Panc1 (cell line): ENCODE measurements around the gene DALRD3. TPM values are rescaled to one million over a fixed set of nuclear protein-coding genes. Genes with fewer than 3 reads are reported as not detected.

Experiments
- ATAC-seq: fragments of 200-7000 bp; cut with Tn5 transposase; 2 replicates; pipeline ENCODE4 v1.9.1; 2020; ENCODE audit warnings: mild to moderate bottlenecking, moderate library complexity
- BruUV-seq: library from RNA; stranded (reverse); fragments of 400-500 nt; replicated peaks from 2 replicates; lab custom pipeline; 2021; lab: Mats Ljungman, UMichigan
- CTCF ChIA-PET: fragments of 300-600 bp; sonication (Branson Sonifier 250); formaldehyde crosslinking; loops from one replicate; lab custom pipeline; 2022; ENCODE audit warnings: antibody characterized with exemption; lab: Charles Lee
- POLR2A ChIA-PET: fragments of 300-600 bp; sonication (Branson Sonifier 250); formaldehyde crosslinking; loops from one replicate; lab custom pipeline; 2022; ENCODE audit warnings: antibody characterized with exemption; lab: Charles Lee
- DNase-seq: peaks from one replicate; pipeline ENCODE4 v3.0.0-alpha.2; 2010; ENCODE audit warnings: low read depth, low spot score
- H3K27ac ChIP-seq: 2 replicates; pipeline ENCODE4 v1.5.1; 2011; ENCODE audit warnings: mild to moderate bottlenecking, low read length, inconsistent platforms
- H3K27me3 ChIP-seq: fragments of 200-500 bp; sonication (Bioruptor generic); 2 replicates; pipeline ENCODE4 v1.6.0; 2014; ENCODE audit warnings: low read length, inconsistent platforms; ENCODE audit not compliant: control insufficient read depth, insufficient read depth
- H3K36me3 ChIP-seq: fragments of 200-500 bp; sonication (Bioruptor generic); 2 replicates; pipeline ENCODE4 v1.5.1; 2014; ENCODE audit warnings: inconsistent platforms, mild to moderate bottlenecking, low read length, moderate library complexity; ENCODE audit not compliant: control insufficient read depth, insufficient read depth
- H3K4me1 ChIP-seq: 2 replicates; pipeline ENCODE4 v1.5.1; 2011; ENCODE audit warnings: inconsistent platforms, mild to moderate bottlenecking, low read length, moderate library complexity; ENCODE audit not compliant: control insufficient read depth, insufficient read depth
- H3K4me3 ChIP-seq, 2 experiments: 2 replicates each; pipeline ENCODE4 v1.5.1; 2011 to 2012; ENCODE audit warnings: low read depth in 2 of 2, low read length in 2 of 2, mild to moderate bottlenecking in 2 of 2, inconsistent platforms in 1 of 2, moderate library complexity in 1 of 2
- H3K9me3 ChIP-seq: fragments of 200-500 bp; sonication (Bioruptor generic); 2 replicates; pipeline ENCODE4 v1.5.1; 2014; ENCODE audit warnings: low read depth, mild to moderate bottlenecking, inconsistent platforms, low read length, moderate library complexity; ENCODE audit not compliant: control insufficient read depth, insufficient read depth
- CTCF ChIP-seq: fragments of 450-650 bp; IDR thresholded peaks from 2 replicates; pipeline ENCODE4 v1.5.1; 2017; ENCODE audit warnings: mild to moderate bottlenecking
- POLR2AphosphoS5 ChIP-seq: IDR thresholded peaks from 2 replicates; pipeline ENCODE4 v1.6.1; 2012; ENCODE audit warnings: mild to moderate bottlenecking, low read depth, low read length, moderate library complexity
- REST ChIP-seq, 2 experiments: IDR thresholded peaks; 2 replicates each; pipeline ENCODE4 v1.6.1; 2011 to 2012; ENCODE audit warnings: low read depth in 2 of 2, control low read depth in 1 of 2, low read length in 1 of 2, mild to moderate bottlenecking in 1 of 2, moderate library complexity in 1 of 2; ENCODE audit not compliant: insufficient read depth in 1 of 2
- SIN3A ChIP-seq: IDR thresholded peaks from 2 replicates; pipeline ENCODE4 v1.6.1; 2012; ENCODE audit warnings: low read depth, mild to moderate bottlenecking, low read length, moderate library complexity, borderline replicate concordance; ENCODE audit not compliant: insufficient read depth
- TCF7L2 ChIP-seq: IDR thresholded peaks from 2 replicates; pipeline ENCODE4 v1.6.1; 2011; ENCODE audit warnings: mild to moderate bottlenecking, low read depth, low read length, inconsistent platforms
- in situ Hi-C: cut with HindIII; loops from 2 replicates; pipeline ENCODE4 v1.10.0; 2016; ENCODE audit warnings: low sequenced_read_pairs, low pct_unique_long_range_greater_than_20kb
- intact Hi-C: fragments of 100-400 bp; cut with micrococcal nuclease; formaldehyde crosslinking; loops from one replicate; pipeline ENCODE4 v1.10.0; 2022; ENCODE audit not compliant: unreplicated experiment
- total RNA-seq: library from RNA; stranded (reverse); gene quantifications from one replicate; pipeline ENCODE4 v1.2.1, GENCODE V29; 2021; ENCODE audit not compliant: unreplicated experiment

Gene DALRD3
- total RNA-seq, 1 experiment from 2014 or later = 22.5 TPM

- in situ Hi-C loops (no loop called here), intact Hi-C loops (no loop called here)
- no peak overlapping the region; the same call in 1 of the 2 replicates for H3K27ac ChIP-seq
- TF ChIP-seq CTCF = no peak
- TF ChIP-seq SIN3A = no peak
- TF ChIP-seq REST (IDR thresholded peaks at IDR 0.05; ENCODE audit: insufficient read depth in 1 of 2, low read depth in 2 of 2, low read length in 1 of 2) = no peak
- TF ChIP-seq TCF7L2 = no peak
- no peaks in the 10 kb centered on the region for H3K9me3 ChIP-seq
- ATAC-seq (no peak), DNase-seq (no peak)
- ChIA-PET POLR2A (no interaction called here), CTCF (no interaction called here)
- H3K27me3 ChIP-seq = no peaks in the 10 kb centered on the region
- no peak overlapping the region for H3K4me3 ChIP-seq
- H3K4me1 ChIP-seq = peaks cover 13% of the 10 kb centered on the region
- no TSS peak for BruUV-seq
- no peaks in the 10 kb centered on the region for H3K36me3 ChIP-seq
These were observed 13.1 kb downstream of the DALRD3 start for GRCh38 chr3:49005303-49005680.

GRCh38 chr3:49004352-49005302 lies 13.8 kb downstream of the DALRD3 start:
- ChIA-PET POLR2A (no interaction called here), CTCF (no interaction called here)
- Histone ChIP-seq H3K9me3 (no peaks in the 10 kb centered on the region), H3K36me3 (no peaks in the 10 kb centered on the region), H3K4me1 (peaks cover 16% of the 10 kb centered on the region), H3K27me3 (no peaks in the 10 kb centered on the region), H3K27ac (no peak overlapping the region), H3K4me3 (no peak overlapping the region)
- no TSS peak for BruUV-seq
- intact Hi-C loops (no loop called here), in situ Hi-C loops (no loop called here)
- no peak for ATAC-seq
- DNase-seq = no peak
- no peak for TF ChIP-seq SIN3A

- no TSS peak for BruUV-seq
- POLR2A ChIA-PET = no interaction called here
These were observed 17.2 kb downstream of the DALRD3 start for GRCh38 chr3:49001155-49001554.

More at GRCh38 chr3:49001155-49001554, 17.2 kb downstream of the DALRD3 start:
- Histone ChIP-seq H3K4me3 (no peak overlapping the region), H3K9me3 (no peaks in the 10 kb centered on the region), H3K36me3 (no peaks in the 10 kb centered on the region), H3K27ac (peak overlapping the region; percentile 44; the same call in 1 of the 2 replicates), H3K4me1 (peaks cover 10% of the 10 kb centered on the region), H3K27me3 (no peaks in the 10 kb centered on the region)
- in situ Hi-C loops = no loop called here
- ATAC-seq (no peak), DNase-seq (no peak)
- no peak for TF ChIP-seq REST (IDR thresholded peaks at IDR 0.05; ENCODE audit: insufficient read depth in 1 of 2, low read depth in 2 of 2, low read length in 1 of 2)
- TF ChIP-seq CTCF = no peak
- no peak for TF ChIP-seq SIN3A
- no peak for TF ChIP-seq POLR2AphosphoS5
- CTCF ChIA-PET = no interaction called here
- intact Hi-C loops = no loop called here
